22Rv1 (cell line): ENCODE measurements around the gene MARK4.

ENCODE experiments used
- H3K27ac ChIP-seq: fragments of 450-650 bp; 2 replicates; pipeline ENCODE4 v1.5.1; 2017
- ZFX ChIP-seq: fragments of 450-650 bp; IDR thresholded peaks from 2 replicates; pipeline ENCODE4 v1.6.1; 2017; ENCODE audit warnings: antibody characterized with exemption, borderline replicate concordance
- TF ChIP-seq, protein P1 (sequence below): fragments of 450-650 bp; IDR thresholded peaks from 2 replicates; pipeline ENCODE4 v1.5.1; 2017; ENCODE audit warnings: mild to moderate bottlenecking

Gene MARK4

DNA sequence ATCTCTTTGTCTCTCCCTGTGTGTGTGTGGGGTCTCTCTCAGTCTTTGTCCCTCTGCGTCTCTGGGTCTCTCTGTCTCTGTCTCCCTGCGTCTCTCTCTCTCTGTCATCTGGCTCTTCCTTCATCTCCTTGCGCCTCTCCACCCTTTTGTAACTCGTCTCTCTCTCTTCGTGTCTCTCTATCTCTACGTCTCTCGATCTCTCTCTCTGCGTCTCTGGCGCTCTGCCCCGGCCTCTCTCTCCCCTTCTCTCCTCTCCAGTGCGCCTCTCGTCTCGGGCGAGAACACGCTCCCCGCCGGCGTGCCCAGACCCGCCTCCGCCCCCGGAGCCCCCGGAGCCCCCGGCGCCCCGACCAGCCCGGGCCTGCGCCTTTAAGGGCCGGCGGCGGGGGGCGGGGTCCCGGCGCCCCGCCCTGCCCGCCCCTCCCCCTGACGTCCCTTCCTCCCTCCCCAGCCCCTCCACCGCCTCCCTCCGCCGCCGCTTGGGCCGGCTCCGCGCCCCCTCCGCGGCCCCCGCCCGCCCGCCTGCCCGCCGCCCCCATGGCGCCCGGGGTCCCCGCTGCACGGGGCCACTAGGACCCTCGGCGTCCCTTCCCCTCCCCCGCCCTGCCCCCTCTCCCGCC, at the start of gene MARK4:
Gene MARK4 (plus strand): TSS at position 440 of the 620 bp plus-strand sequence. CDS start 318 bp downstream, outside the sequence.
- no peak for TF ChIP-seq ZFX
- TF ChIP-seq, protein P1, sequence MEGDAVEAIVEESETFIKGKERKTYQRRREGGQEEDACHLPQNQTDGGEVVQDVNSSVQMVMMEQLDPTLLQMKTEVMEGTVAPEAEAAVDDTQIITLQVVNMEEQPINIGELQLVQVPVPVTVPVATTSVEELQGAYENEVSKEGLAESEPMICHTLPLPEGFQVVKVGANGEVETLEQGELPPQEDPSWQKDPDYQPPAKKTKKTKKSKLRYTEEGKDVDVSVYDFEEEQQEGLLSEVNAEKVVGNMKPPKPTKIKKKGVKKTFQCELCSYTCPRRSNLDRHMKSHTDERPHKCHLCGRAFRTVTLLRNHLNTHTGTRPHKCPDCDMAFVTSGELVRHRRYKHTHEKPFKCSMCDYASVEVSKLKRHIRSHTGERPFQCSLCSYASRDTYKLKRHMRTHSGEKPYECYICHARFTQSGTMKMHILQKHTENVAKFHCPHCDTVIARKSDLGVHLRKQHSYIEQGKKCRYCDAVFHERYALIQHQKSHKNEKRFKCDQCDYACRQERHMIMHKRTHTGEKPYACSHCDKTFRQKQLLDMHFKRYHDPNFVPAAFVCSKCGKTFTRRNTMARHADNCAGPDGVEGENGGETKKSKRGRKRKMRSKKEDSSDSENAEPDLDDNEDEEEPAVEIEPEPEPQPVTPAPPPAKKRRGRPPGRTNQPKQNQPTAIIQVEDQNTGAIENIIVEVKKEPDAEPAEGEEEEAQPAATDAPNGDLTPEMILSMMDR, result no peak
- peak within 1 kb of the TSS; percentile 34; the same call in 1 of the 2 replicates for H3K27ac ChIP-seq

DNA sequence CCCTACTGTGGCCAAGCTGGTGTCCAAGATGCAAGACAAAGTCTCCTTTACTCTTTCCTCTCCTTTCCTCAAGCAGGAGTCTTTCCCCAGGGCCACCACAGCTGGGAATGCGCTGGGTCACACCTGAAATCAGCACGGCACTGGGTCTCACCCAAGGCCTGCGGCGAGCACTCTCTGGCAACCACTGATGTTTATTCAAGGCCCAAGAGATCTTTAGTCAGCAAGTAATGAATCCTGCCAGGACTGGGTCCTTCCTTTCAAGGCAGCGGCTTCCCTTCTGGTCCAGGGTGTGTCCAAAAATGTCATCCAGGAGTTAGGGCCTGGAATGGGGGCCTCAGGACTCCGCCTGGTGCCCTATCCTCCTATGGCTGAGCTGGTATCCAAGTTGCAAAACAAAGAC, 48.4 kb upstream of the MARK4 start:
- peak overlapping the region; percentile 23; the same call in 1 of the 2 replicates for H3K27ac ChIP-seq
- TF ChIP-seq, protein P1, result no peak
- TF ChIP-seq ZFX, result no peak

DNA sequence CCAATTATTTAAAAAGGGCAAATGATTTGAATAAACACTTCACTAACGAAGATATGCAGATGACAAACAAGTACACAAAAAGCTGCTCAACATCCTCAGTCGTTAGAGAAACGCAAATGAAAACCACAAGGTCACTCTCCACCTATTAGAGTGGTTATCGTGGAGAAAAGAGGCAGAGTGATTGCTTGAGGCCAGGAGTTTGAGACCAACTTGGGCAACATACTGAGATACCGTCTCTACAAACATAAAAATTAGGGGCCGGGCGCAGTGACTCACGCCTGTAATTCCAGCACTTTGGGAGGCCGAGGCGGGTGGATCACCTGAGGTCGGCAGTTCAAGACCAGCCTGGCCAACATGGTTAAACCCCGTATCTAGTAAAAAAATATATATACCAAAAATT, 45.3 kb upstream of the MARK4 start:
- no peak overlapping the region for H3K27ac ChIP-seq
- TF ChIP-seq, protein P1, result no peak
- TF ChIP-seq ZFX, result no peak

DNA sequence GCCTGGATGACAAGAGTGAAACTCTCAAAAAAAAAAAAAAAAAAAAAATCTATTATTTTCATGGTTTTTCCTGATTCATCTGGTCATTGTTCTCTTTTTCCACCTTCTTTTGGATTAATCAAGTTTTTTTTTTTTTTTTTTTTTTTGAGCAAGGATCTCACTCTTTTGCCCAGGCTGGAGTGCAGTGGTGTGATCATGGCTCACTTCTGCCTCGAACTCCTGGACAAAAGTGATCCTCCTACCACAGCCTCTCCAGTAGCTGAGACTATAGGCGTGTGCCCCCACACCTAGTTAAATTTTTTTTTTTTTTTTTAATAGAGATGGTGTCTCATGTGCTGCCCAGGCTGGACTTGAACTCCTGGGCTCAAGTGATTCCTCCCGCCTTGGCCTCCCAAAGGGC, 44.7 kb upstream of the MARK4 start:
- no peak overlapping the region for H3K27ac ChIP-seq
- TF ChIP-seq, protein P1, result no peak
- TF ChIP-seq ZFX, result no peak

DNA sequence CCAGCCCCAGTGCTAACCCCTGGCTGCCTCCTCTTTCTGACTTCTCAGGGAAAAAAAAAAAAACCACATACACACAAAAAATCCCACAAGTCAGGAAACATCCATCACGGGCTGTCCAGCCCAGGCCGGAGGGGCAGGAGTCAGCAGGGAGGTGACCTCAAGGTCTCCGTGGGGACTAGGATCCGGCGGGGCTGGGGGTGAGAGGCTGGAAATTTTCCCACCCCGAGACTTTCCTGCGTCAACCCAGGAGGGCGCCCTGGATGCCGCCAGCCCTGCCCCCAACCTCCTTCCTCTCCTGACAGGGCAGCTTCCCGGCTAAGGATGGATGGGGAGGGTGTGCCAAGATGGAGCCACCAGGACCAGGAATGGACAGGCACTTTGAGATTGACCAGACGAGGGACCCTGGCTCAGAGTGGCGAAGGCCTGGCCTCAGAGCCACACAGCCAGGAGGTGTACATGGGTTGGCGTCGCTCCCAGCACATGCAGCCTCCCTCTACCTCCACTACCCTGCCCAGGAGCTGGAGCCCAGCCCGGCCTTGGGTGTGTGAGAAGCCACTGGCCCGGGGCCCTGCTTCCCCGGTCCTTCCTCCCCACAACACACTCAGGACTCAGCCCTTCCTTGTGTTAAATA, 39.2 kb upstream of the MARK4 start:
- no peak overlapping the region for H3K27ac ChIP-seq
- no peak for TF ChIP-seq ZFX
- TF ChIP-seq, protein P1, result no peak

DNA sequence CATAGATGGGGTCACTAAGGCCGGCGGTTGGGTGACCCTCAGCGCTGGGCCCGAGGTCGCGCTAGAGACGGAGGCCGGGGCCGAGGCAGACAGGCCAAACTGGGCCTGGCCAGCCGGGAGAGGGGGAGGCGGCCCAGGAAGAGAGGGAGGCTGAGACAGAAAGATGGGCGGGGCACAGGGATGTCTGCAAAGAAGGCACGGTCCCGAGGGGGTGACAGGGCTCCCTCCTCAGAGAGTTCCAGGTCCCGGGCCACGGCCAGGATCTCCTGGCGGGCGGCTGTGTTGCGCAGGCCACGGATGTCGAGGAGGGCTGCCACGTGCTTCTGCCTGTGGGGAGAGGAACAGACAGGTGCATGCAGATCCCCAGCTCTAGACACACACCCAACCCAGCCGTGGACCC, 38.0 kb upstream of the MARK4 start:
- TF ChIP-seq, protein P1, result no peak
- no peak for TF ChIP-seq ZFX
- H3K27ac ChIP-seq, result no peak overlapping the region
